Retinal pigment epithelial cell (primary cell): ENCODE measurements around the gene CFAP410.

Source experiments
- DNase-seq: peaks from one replicate; pipeline ENCODE4 v3.0.0-alpha.2; 2010; ENCODE audit warnings: low read depth
- H3K4me3 ChIP-seq: 2 replicates; pipeline ENCODE4 v1.5.1; 2011; ENCODE audit warnings: mild to moderate bottlenecking, low read length, control low read depth, moderate library complexity
- CTCF ChIP-seq: conservative IDR thresholded peaks from 2 replicates; pipeline ENCODE4 v1.5.1; 2011; ENCODE audit warnings: low read depth, low read length, control low read depth, inconsistent platforms

CFAP410 gene

GRCh38 chr21:44324106-44324853, 14.9 kb downstream of the CFAP410 start:
- no peak overlapping the region for H3K4me3 ChIP-seq
- DNase-seq: no peak
- no peak for TF ChIP-seq CTCF

GRCh38 chr21:44323591-44323990, 15.6 kb downstream of the CFAP410 start:
- no peak overlapping the region for H3K4me3 ChIP-seq
- no peak for TF ChIP-seq CTCF
- no peak for DNase-seq

- no peak overlapping the region for H3K4me3 ChIP-seq
- no peak for DNase-seq
- no peak for TF ChIP-seq CTCF
Observed at GRCh38 chr21:44322621-44323325, 16.4 kb downstream of the CFAP410 start.

- no peak for DNase-seq
- no peak for TF ChIP-seq CTCF
- H3K4me3 ChIP-seq: no peak overlapping the region
Observed at GRCh38 chr21:44321846-44322450, 17.2 kb downstream of the CFAP410 start.

GRCh38 chr21:44320847-44321246, 18.3 kb downstream of the CFAP410 start:
- H3K4me3 ChIP-seq: no peak overlapping the region
- TF ChIP-seq CTCF: no peak
- no peak for DNase-seq

- DNase-seq: no peak
- no peak for TF ChIP-seq CTCF
- no peak overlapping the region for H3K4me3 ChIP-seq
Observed at GRCh38 chr21:44319407-44320065, 19.7 kb downstream of the CFAP410 start.
